ENCODE measurements around the gene PTPN3. TPM values are rescaled to one million over a fixed set of nuclear protein-coding genes. Genes with fewer than 3 reads are reported as not detected.

PTPN3 gene
- total RNA-seq, 6 experiments from 2014 or later = not detected

DNA sequence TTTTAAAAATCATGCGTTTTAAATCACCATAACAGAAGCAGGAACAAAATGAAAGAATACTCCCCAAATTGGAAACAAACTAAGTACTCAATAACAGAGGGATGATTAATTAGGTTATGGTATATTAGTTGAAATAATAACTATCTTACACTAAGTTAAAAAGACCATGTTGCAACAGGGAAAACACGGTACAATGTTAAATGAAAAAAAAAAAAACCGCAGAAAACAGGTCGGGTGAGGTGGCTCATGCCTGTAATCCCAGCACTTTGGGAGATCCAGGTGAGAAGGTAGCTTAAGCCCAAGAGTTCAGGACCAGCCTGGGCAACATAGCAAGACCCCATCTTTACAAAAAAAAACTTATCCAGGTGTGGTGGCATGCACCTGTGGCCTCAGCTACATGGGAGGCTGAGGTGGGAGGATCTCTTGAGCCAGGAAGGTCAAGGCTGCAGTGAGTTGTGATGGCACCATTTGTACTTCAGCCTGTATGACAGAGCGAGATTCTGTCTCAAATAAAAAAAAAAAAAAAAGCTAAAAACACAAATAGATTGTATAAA is 2.4 kb upstream of the PTPN3 start:
- Mint-ChIP-seq H3K4me3 (no peak overlapping the region), H3K27me3 (ENCODE audit: insufficient read depth) (peaks cover 42% of the 10 kb centered on the region)
- TF ChIP-seq, protein P1, sequence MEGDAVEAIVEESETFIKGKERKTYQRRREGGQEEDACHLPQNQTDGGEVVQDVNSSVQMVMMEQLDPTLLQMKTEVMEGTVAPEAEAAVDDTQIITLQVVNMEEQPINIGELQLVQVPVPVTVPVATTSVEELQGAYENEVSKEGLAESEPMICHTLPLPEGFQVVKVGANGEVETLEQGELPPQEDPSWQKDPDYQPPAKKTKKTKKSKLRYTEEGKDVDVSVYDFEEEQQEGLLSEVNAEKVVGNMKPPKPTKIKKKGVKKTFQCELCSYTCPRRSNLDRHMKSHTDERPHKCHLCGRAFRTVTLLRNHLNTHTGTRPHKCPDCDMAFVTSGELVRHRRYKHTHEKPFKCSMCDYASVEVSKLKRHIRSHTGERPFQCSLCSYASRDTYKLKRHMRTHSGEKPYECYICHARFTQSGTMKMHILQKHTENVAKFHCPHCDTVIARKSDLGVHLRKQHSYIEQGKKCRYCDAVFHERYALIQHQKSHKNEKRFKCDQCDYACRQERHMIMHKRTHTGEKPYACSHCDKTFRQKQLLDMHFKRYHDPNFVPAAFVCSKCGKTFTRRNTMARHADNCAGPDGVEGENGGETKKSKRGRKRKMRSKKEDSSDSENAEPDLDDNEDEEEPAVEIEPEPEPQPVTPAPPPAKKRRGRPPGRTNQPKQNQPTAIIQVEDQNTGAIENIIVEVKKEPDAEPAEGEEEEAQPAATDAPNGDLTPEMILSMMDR (IDR thresholded peaks at IDR 0.05) = no peak

GRCh38 chr9:109499631-109500410 is 1.7 kb upstream of the PTPN3 start:
- TF ChIP-seq, protein P1 (IDR thresholded peaks at IDR 0.05) = no peak
- no peaks in the 10 kb centered on the region; the same call in 1 of the 2 replicates for H3K36me3 Mint-ChIP-seq (ENCODE audit: low read depth)
- H3K4me1 Mint-ChIP-seq (ENCODE audit: low read depth) = no peaks in the 10 kb centered on the region
- no peak overlapping the region for H3K27ac Mint-ChIP-seq
- no peak for DNase-seq
- peaks cover 47% of the 10 kb centered on the region for H3K27me3 Mint-ChIP-seq (ENCODE audit: insufficient read depth)
- H3K4me3 Mint-ChIP-seq = no peak overlapping the region
- no peaks in the 10 kb centered on the region; the same call in 1 of the 2 replicates for H3K9me3 Mint-ChIP-seq

More for the DNA sequence above, 2.4 kb upstream of the PTPN3 start:
- no peaks in the 10 kb centered on the region; the same call in 1 of the 2 replicates for H3K36me3 Mint-ChIP-seq (ENCODE audit: low read depth)
- H3K27ac Mint-ChIP-seq = no peak overlapping the region
- no peak for DNase-seq
- H3K9me3 Mint-ChIP-seq = no peaks in the 10 kb centered on the region; the same call in 1 of the 2 replicates
- H3K4me1 Mint-ChIP-seq (ENCODE audit: low read depth) = no peaks in the 10 kb centered on the region

DNA sequence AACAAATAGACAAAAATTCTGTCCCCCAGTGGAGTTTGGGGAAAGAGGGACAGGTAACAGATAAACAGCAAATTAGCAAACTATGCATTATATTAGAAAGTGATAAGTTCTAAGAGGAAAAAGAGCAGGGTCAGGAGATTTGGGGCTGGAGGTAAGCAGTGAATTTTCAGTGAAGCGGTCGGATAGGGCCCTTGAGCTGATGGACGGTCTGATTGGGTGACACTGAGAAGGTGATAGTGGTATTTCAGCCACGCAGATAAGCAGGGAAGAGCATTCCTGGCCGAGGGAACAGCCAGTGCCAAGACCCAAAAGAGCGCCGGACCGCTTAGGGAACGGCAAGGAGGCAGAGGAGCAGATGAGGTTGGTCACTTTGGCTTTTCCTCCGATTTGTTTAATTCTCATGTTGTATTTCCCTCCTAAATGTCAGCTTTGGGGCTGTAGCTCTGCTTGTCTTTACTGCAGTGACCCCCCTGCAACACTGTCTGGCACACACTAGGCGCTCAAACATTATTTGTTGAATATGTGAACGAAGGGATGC is 1.1 kb upstream of the PTPN3 start:
- no peak for DNase-seq
- Mint-ChIP-seq H3K27ac (no peak overlapping the region), H3K4me1 (ENCODE audit: low read depth) (no peaks in the 10 kb centered on the region), H3K9me3 (no peaks in the 10 kb centered on the region; the same call in 1 of the 2 replicates), H3K4me3 (no peak overlapping the region), H3K36me3 (ENCODE audit: low read depth) (no peaks in the 10 kb centered on the region; the same call in 1 of the 2 replicates), H3K27me3 (ENCODE audit: insufficient read depth) (peaks cover 53% of the 10 kb centered on the region)
- TF ChIP-seq, protein P1 (IDR thresholded peaks at IDR 0.05) = no peak

GRCh38 chr9:109497226-109498153 is 617 bp downstream of the PTPN3 start:
- H3K27me3 Mint-ChIP-seq (ENCODE audit: insufficient read depth) = peaks cover 50% of the 10 kb centered on the region
- no peak for DNase-seq
- no peaks in the 10 kb centered on the region for H3K4me1 Mint-ChIP-seq (ENCODE audit: low read depth)
- H3K9me3 Mint-ChIP-seq = no peaks in the 10 kb centered on the region; the same call in 1 of the 2 replicates
- no peaks in the 10 kb centered on the region; the same call in 1 of the 2 replicates for H3K36me3 Mint-ChIP-seq (ENCODE audit: low read depth)
- no peak overlapping the region for H3K4me3 Mint-ChIP-seq
- TF ChIP-seq, protein P1 (IDR thresholded peaks at IDR 0.05) = no peak
- H3K27ac Mint-ChIP-seq = no peak overlapping the region

DNA sequence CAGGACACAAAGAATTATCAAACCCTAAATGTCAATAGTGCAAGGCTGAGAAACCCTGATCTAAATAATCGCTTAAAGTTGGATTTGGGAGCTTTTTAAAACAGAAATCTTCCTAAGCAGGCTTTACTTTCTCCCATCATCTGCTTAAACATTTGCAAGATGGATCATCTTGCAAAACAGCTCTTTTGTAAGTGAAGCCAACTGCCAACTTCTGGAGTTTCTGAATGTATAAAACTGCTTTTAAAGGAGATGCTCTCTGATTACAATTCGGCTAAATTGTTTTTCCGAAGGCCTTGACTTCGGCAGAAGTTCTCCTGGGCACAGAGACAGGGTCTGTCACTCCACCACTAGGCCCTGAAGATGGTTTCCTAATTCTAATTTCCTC is 1.3 kb downstream of the PTPN3 start:
- Mint-ChIP-seq H3K4me3 (no peak overlapping the region), H3K27me3 (ENCODE audit: insufficient read depth) (peaks cover 50% of the 10 kb centered on the region), H3K4me1 (ENCODE audit: low read depth) (no peaks in the 10 kb centered on the region), H3K36me3 (ENCODE audit: low read depth) (no peaks in the 10 kb centered on the region; the same call in 1 of the 2 replicates), H3K27ac (no peak overlapping the region), H3K9me3 (no peaks in the 10 kb centered on the region; the same call in 1 of the 2 replicates)
- TF ChIP-seq, protein P1 (IDR thresholded peaks at IDR 0.05) = no peak
- DNase-seq = no peak
